ENCODE results near the gene SCD5. TPM values are rescaled to one million over a fixed set of nuclear protein-coding genes. Genes with fewer than 3 reads are reported as not detected.

SCD5 gene
- total RNA-seq, 1 donor from 2014 or later: 14.6 TPM

- Mint-ChIP-seq H3K27ac (no peak overlapping the region), H3K4me1 (ENCODE audit: low read depth) (peaks cover 20% of the 10 kb centered on the region), H3K36me3 (ENCODE audit: insufficient read depth) (peaks cover 4% of the 10 kb centered on the region), H3K4me3 (ENCODE audit: low read depth) (no peak overlapping the region), H3K9me3 (ENCODE audit: low read depth) (peaks cover 9% of the 10 kb centered on the region), H3K27me3 (no peaks in the 10 kb centered on the region)
- TF ChIP-seq, protein P1, sequence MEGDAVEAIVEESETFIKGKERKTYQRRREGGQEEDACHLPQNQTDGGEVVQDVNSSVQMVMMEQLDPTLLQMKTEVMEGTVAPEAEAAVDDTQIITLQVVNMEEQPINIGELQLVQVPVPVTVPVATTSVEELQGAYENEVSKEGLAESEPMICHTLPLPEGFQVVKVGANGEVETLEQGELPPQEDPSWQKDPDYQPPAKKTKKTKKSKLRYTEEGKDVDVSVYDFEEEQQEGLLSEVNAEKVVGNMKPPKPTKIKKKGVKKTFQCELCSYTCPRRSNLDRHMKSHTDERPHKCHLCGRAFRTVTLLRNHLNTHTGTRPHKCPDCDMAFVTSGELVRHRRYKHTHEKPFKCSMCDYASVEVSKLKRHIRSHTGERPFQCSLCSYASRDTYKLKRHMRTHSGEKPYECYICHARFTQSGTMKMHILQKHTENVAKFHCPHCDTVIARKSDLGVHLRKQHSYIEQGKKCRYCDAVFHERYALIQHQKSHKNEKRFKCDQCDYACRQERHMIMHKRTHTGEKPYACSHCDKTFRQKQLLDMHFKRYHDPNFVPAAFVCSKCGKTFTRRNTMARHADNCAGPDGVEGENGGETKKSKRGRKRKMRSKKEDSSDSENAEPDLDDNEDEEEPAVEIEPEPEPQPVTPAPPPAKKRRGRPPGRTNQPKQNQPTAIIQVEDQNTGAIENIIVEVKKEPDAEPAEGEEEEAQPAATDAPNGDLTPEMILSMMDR (IDR thresholded peaks at IDR 0.05; ENCODE audit: unreplicated experiment): no peak
- DNase-seq (ENCODE audit: low spot score, unreplicated experiment): no peak
These were observed 131.5 kb downstream of the SCD5 start for GRCh38 chr4:82666970-82667665.

GRCh38 chr4:82661181-82661992 is 137.2 kb downstream of the SCD5 start:
- DNase-seq (ENCODE audit: low spot score, unreplicated experiment): no peak
- Mint-ChIP-seq H3K27ac (no peak overlapping the region), H3K27me3 (no peaks in the 10 kb centered on the region), H3K9me3 (ENCODE audit: low read depth) (peaks cover 4% of the 10 kb centered on the region), H3K4me1 (ENCODE audit: low read depth) (peaks cover 26% of the 10 kb centered on the region), H3K4me3 (ENCODE audit: low read depth) (no peak overlapping the region), H3K36me3 (ENCODE audit: insufficient read depth) (peaks cover 4% of the 10 kb centered on the region)
- TF ChIP-seq, protein P1 (IDR thresholded peaks at IDR 0.05; ENCODE audit: unreplicated experiment): no peak

- Mint-ChIP-seq H3K27me3 (no peaks in the 10 kb centered on the region), H3K36me3 (ENCODE audit: insufficient read depth) (peaks cover 3% of the 10 kb centered on the region), H3K9me3 (ENCODE audit: low read depth) (no peaks in the 10 kb centered on the region), H3K4me3 (ENCODE audit: low read depth) (no peak overlapping the region), H3K27ac (no peak overlapping the region), H3K4me1 (ENCODE audit: low read depth) (no peaks in the 10 kb centered on the region)
- TF ChIP-seq, protein P1 (IDR thresholded peaks at IDR 0.05; ENCODE audit: unreplicated experiment): no peak
- DNase-seq (ENCODE audit: low spot score, unreplicated experiment): no peak
These were observed 146.5 kb downstream of the SCD5 start for GRCh38 chr4:82652062-82652461.

DNA sequence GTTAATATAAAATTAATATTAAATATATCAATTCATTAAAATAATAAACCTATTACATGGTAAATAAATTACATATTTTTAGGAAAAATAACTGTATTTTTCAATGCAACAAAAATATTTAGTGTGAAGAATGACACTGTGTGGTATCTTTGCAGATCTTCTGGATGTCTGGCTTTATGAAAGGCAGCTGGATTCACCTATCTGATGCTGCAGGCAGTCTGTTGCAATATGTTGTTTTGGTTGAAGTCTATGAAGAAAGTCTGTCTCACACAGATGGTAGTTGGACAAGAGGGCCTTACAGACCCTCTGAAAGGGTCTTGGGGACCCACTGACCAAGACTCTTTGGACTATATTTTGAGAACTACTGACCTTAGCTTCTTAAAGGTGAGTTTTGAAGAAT is 147.7 kb downstream of the SCD5 start:
- H3K27ac Mint-ChIP-seq: no peak overlapping the region
- no peaks in the 10 kb centered on the region for H3K9me3 Mint-ChIP-seq (ENCODE audit: low read depth)
- no peaks in the 10 kb centered on the region for H3K4me1 Mint-ChIP-seq (ENCODE audit: low read depth)
- H3K27me3 Mint-ChIP-seq: no peaks in the 10 kb centered on the region
- no peak overlapping the region for H3K4me3 Mint-ChIP-seq (ENCODE audit: low read depth)
- TF ChIP-seq, protein P1 (IDR thresholded peaks at IDR 0.05; ENCODE audit: unreplicated experiment): no peak
- no peak for DNase-seq (ENCODE audit: low spot score, unreplicated experiment)
- H3K36me3 Mint-ChIP-seq (ENCODE audit: insufficient read depth): peaks cover 3% of the 10 kb centered on the region

DNA sequence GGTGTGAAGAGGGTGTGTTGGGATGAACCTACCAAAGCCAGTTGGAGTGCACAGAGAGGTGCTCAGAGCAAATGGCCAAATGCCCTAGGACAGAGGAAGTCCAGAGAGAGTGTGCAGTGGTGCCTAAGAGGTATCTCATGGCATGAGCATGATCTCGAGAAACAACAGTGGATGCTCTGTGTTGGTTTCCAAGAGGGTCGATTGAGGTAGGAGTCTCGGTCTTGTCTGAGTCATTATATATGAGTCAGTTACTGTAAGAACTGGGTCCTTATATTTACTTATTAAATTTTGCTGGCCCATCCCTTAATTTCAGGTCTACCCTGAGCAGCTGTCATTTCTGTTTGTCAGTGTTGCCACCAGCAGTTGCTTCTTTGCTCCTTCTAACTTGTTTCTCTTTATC is 150.2 kb downstream of the SCD5 start:
- Mint-ChIP-seq H3K4me3 (ENCODE audit: low read depth) (no peak overlapping the region), H3K27me3 (no peaks in the 10 kb centered on the region), H3K9me3 (ENCODE audit: low read depth) (no peaks in the 10 kb centered on the region), H3K36me3 (ENCODE audit: insufficient read depth) (peaks cover 3% of the 10 kb centered on the region), H3K27ac (no peak overlapping the region), H3K4me1 (ENCODE audit: low read depth) (peaks cover 2% of the 10 kb centered on the region)
- TF ChIP-seq, protein P1 (IDR thresholded peaks at IDR 0.05; ENCODE audit: unreplicated experiment): no peak
- DNase-seq (ENCODE audit: low spot score, unreplicated experiment): no peak
